Measurements from ENCODE around the gene ASIC4.

Gene ASIC4

DNA sequence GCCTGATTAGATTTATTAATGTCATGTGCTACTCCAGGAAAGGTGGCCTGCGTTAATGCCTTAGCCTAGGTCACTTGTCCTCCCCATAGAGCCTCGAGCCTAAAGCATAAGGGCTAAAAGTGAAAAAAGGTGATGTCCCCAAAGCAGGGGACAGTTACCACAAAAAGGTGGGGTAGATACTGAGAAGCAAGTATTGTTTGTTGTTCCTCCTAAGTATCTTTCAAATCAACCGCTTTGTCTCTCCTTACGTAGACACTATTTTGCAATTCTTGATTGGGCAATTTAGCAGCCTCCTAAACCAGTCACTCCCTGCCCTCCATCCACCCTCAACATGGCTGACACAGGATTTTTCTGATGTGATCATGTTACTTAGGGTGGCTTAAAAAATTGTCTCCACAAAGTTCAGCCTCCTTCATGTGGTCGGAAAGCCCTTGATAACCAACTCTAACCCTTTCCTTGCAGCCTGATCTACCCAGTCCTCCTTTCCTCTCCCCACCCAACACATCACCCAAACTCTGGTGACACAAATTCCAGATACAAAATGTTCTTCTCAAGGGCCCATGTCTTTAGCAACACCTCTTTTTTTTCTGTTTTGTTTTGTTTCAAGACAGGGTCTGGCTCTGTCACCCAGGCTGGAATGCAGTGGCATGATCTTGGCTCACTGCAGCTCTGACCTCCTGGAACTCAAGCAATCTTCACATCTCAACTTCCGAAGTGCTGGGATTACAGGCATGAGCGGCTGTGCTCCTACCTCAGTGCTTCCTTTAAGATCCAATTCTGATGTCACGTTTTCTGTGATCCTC lies 64.7 kb downstream of the ASIC4 start:
- H3K27ac ChIP-seq (ENCODE audit: low read depth, low read length), result no peak overlapping the region
- H3K27me3 ChIP-seq (ENCODE audit: control insufficient read depth, insufficient read depth, low read length), result peaks cover 6% of the 10 kb centered on the region
- no peaks in the 10 kb centered on the region for H3K36me3 ChIP-seq (ENCODE audit: control insufficient read depth, insufficient read depth, low read length)
- H3K9ac ChIP-seq (ENCODE audit: low read length), result no peak overlapping the region
- no peaks in the 10 kb centered on the region for H3K4me1 ChIP-seq (ENCODE audit: control insufficient read depth, insufficient read depth, low read length)
- H3K4me3 ChIP-seq (ENCODE audit: low read length), result no peak overlapping the region

DNA sequence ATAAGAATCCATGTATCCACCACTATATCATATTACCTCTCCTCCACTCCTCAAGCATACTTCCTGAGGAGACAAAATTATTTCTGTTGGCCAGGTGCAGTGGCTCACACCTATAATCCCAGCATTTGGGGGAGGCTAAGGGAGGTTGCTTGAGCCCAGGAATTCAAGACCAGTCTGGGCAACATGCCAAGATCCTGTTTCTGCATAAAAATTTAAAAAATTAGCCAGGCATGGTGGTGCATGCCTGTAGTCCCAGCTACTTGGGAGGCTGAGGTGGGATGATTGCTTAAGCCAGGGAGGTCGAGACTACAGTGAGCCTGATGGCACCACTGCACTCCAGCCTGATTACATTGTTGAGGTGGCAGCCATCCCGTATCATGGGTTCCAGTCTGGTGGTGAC lies 67.1 kb downstream of the ASIC4 start:
- Histone ChIP-seq H3K4me1 (ENCODE audit: control insufficient read depth, insufficient read depth, low read length) (no peaks in the 10 kb centered on the region), H3K4me3 (ENCODE audit: low read length) (no peak overlapping the region), H3K27me3 (ENCODE audit: control insufficient read depth, insufficient read depth, low read length) (peaks cover 4% of the 10 kb centered on the region), H3K27ac (ENCODE audit: low read depth, low read length) (no peak overlapping the region), H3K9ac (ENCODE audit: low read length) (no peak overlapping the region), H3K36me3 (ENCODE audit: control insufficient read depth, insufficient read depth, low read length) (no peaks in the 10 kb centered on the region)

All from rectal smooth muscle tissue (tissue), 1 donor.